DMS 273 (cell line): ENCODE results near the gene SBK3.
"Not testable (repeated sequence)": the region's sequence is repeated elsewhere in the genome, so short reads cannot be mapped to it uniquely, and the experiment has no call there.

Experiments
- DNase-seq: peaks from one replicate; lab custom pipeline; 2025; ENCODE audit not compliant: unreplicated experiment; lab: John Stamatoyannopoulos, UW

The SBK3 gene

GRCh38 chr19:55519451-55520311, 25.7 kb downstream of the SBK3 start:
- DNase-seq: peak; percentile 40

DNA sequence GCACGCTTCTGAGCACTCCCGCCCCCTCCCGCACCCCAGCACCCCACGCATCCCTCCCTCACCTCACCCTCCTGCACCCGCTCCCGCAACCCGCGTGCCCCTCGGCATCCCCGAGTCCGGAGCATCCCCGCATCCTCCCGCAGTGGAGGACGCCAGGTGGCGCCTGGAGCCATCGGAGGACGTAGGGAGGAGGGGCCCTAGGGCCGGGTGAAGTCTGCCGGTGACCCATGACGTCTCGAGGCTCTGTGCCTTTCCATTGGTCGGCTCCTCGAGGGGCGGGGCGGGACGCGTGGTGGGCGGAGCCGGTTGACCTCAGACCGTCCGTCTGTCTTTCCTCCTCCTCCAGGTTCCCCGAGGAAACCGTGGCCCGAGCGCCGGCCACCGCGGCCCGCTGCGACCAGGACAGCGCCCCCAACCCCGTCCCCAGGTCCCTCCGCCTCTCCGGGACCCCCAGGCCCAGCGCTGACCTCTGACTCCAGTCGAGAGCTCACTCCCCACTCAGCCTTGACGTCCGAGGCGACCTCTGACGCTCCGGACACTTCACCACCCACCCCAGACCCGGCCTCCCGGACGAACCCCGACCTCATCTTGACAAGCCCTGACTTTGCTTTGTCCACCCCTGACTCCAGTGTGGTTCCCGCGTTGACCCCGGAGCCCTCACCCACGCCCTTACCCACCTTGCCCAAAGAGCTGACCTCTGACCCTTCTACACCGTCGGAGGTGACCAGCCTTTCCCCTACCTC, 28.3 kb downstream of the SBK3 start:
- peak; percentile 95 for DNase-seq

DNA sequence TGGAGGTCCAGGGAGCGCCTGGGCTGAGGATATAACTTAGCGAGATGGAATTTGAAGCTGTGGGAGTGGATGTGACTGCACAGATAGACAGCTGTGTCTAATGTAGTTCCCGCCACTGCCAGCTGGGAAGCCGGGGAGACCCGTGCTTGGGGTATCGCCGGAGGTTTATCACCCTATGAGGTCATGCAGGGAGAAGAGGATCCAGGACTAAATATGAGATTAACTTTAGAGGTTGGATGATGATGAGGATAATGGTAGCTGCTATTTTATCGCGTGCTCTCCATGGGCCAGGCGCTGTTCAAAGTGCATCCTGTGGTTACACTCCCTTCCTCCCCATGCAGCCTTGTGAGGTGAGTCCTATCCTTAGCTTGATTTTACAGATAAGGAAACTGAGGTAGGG, 37.2 kb downstream of the SBK3 start:
- DNase-seq: no peak

GRCh38 chr19:55504981-55505380, 40.4 kb downstream of the SBK3 start:
- no peak for DNase-seq

GRCh38 chr19:55504252-55504603, 41.1 kb downstream of the SBK3 start:
- DNase-seq: no peak

- DNase-seq: peak; percentile 98
Measured at GRCh38 chr19:55503502-55504251, 41.7 kb downstream of the SBK3 start.

GRCh38 chr19:55503157-55503501, 42.2 kb downstream of the SBK3 start:
- no peak for DNase-seq

- no peak for DNase-seq
Measured at GRCh38 chr19:55502197-55502952, 43.0 kb downstream of the SBK3 start.

DNA sequence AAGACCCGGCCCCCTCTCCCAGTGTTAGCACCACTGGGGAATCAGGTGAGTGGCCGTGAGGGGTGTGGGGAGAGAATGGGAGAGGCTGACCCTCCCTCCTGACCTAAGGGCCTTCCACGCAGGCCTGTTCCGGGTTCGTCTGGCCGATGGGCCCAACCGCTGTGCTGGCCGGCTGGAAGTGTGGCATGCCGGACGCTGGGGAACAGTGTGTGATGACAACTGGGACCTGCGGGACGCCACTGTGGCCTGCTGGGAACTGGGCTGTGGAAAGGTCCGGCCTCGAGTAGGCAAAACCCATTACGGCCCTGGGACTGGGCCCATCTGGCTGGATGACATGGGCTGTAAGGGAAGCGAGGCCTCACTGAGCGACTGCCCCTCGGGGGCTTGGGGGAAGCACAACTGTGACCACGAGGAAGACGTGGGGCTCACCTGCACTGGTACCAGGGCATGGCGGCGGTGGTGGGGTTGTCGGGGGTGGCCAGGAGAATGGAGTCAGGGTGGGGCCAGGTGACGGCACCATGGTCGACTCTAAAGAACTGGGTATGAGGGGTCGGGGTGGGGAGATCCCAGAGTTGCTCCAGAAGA, 44.9 kb downstream of the SBK3 start:
- no peak for DNase-seq

- no peak for DNase-seq
Measured at GRCh38 chr19:55498246-55498840, 47.0 kb downstream of the SBK3 start.

DNA sequence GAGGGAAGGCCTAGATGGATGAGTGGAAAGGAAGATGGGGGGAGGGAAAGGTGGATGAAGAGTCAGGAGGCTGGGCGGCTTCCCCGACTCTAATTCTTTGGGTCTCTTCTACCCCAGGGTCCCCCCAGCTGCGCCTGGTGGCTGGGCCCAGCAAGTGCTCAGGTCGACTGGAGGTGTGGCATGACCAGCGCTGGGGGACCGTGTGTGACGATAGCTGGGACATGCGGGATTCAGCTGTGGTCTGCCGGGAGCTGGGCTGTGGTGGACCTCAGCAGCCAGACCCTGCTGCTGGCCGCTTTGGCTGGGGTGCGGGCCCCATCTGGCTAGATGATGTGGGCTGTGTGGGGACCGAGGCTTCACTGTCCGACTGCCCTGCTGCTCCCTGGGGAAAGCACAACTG, 47.6 kb downstream of the SBK3 start:
- DNase-seq: no peak

DNA sequence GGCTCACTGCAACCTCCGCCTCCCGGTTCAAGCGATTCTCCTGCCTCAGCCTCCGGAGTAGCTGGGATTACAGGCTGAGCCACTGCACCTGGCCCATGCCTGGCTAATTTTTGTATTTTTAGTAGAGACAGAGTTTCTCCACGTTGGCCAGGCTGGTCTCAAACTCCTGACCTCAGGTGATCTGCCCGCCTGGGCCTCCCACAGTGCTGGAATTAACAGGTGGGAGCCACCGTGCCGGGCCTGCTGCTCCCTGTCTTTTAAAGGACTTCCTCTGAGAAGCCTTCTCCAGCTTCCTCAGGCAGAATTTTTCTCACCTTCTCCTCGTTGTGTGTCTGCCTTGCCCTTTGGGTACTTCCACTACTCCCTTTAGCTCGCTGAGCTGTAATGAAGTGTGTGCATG, 48.5 kb downstream of the SBK3 start:
- not testable (repeated sequence) for DNase-seq

DNA sequence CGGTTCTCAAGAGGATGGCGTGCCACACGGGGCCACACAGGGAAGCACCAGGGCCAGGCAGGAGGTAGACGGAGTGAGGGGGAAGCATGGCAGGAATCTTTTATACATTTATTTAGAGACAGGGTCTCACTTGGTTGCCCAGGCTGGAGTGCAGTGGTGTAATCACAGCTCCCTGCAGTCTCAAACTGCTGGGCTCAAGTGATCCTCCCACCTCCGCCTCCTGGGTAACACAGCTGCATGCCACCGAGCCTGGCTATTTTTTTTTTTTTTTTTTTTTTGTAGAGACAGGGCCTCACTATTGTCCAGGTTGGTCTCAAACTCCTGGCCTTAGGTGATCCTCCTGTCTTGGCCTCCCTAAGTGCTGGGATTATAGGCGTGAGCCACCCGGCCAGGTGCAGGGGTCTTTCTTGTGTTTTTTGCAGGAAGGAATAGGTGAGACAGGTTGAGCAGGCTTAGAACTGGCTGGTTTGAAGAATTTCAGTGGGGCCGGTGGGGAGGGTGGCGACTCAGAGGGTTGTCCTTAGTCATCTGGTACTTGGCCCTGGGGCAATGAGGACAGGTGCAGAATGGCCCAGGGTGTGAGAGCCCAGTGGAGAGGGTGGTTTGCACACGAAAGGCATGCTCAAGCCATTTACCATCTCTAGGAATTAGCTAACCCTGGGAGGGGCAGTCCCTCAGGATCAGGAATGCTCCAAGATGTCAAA, 49.5 kb downstream of the SBK3 start:
- no peak for DNase-seq

DNA sequence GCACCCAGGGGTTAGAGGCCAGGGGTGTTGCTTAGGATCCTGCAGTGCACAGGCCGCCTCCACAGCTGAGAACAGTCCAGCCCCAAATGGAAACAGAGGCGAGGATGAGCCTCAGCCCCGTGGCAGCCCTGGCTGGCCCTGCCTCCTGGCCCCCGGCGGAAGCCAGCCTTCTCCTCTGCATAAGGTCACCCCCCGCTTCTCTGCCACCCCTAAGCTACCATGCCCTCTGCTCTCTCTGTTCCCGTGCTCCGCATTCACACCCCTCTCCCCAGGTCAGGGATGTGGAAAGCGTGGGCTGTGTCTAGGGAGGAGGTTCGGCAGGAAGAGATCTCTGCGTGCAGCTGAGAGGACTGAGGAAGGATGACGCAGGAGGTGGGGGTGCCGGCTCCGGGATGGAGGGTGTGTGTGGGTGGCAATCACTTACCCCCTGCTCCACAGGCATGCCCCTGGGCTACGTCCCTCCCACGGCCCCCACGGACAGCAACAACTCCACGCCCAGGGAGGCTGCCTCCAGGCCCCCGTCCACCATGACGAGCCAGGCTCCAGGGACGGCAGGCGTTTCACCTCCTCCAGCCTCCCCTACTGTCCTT, 51.1 kb downstream of the SBK3 start:
- DNase-seq: no peak

GRCh38 chr19:55493645-55494171, 51.6 kb downstream of the SBK3 start:
- DNase-seq: no peak

DNA sequence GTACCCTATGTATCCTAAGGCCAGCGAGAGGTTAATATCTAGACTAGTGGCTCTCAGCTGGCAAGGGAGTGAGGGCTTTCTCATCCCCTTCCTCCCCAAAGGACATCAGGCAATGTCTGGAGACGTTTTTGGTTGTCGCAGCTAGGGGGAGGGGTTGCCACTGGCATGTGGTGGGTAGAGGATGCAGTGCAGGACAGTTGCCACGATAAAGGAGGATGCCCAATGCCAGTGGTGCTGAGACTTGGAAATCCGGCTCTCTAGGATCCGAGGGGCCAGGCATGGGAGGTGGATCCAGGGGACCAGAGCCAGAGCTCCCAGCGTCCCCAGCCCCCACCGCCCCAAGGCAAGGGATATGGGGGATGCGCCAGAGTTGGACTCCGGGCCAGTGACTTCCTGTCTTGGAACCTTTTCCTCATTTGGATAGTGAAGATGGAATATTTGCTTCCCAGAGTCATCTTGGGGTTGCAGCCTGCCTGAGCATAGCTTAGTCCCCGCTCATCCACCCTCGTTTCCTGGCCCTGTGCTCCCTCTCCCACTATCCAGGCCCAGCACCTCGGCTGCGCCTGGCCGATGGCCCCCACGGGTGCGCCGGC, 52.2 kb downstream of the SBK3 start:
- DNase-seq: no peak

DNA sequence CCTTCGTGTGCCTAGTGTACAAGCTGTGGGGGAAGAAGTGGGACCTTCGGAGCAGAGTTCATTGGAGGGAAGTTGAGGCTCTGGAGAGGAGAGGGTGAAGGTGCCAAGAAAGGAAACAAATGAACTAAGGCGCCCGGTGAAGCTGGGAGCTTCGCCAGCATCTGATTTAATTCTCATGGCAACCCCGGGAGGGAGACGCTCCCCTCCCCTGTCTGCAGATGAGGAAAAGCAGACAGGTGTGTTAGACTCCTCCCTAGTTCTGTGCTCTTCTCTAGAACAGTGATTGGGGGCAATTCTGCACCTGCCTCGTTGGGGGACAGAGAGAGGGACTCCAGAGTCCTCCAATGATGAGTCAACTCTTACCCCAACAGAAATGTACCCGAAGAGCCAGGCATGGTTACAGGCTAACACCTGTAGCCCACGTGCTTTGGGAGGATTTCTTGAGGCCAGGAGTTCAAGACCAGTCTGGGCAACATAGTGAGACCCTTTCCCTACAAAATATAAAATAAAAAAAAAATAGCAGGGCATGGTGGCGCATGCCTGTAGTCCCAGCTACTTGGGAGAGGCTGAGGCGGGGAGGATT, 52.9 kb downstream of the SBK3 start:
- DNase-seq: peak; percentile 44
